ENCODE data around the gene COL8A1. TPM values are rescaled to one million over a fixed set of nuclear protein-coding genes. Genes with fewer than 3 reads are reported as not detected.
A peak's percentile ranks its signal among the peaks of the same experiment; 100 is the strongest.

COL8A1 gene
- total RNA-seq, 2 donors from 2014 or later = 0.42 to 1.9 TPM

DNA sequence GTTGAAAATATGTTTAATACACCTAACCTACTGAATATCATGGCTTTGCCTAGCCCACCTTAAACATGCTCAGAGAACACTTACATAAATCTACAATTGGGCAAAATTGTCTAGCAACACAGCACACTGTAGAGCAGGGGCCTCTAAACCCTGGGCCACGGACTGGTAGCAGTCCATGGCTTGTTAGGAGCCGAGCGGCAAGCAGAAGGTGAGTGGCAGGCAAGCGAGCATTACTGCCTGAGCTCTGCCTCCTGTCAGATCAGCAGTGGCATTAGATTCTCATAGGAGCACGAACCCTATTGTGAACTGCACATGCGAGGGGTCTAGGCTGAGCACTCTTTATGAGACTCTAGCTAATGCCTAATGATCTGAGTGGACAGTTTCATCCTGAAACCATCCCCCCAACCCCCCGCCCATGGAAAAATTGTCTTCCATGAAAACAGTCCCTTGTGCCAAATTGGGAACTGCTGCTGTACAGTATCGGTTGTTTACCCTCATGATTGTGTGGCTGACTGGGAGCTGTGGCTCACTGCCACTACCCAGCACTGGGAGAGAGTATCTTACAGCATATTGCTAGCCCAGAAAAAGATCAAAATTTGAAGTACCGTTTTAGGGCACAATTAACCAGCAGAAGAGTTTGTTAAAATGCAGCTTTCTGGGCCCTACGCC is 205.3 kb downstream of the COL8A1 start:
- no peaks in the 10 kb centered on the region for H3K9me3 ChIP-seq
- no peak overlapping the region for H3K4me3 ChIP-seq
- no peaks in the 10 kb centered on the region for H3K4me1 ChIP-seq
- no peaks in the 10 kb centered on the region for H3K36me3 ChIP-seq
- DNase-seq = no peak
- no peaks in the 10 kb centered on the region for H3K27me3 ChIP-seq
- intact Hi-C loops (cut with DNase I) = loop anchor here (2.0 to 10.0 kb wide), 2 partner anchors 121 to 411 kb away; no protein-coding TSS in a partner anchor
- H3K27ac ChIP-seq = peak overlapping the region; percentile 52
- TF ChIP-seq, protein P1, sequence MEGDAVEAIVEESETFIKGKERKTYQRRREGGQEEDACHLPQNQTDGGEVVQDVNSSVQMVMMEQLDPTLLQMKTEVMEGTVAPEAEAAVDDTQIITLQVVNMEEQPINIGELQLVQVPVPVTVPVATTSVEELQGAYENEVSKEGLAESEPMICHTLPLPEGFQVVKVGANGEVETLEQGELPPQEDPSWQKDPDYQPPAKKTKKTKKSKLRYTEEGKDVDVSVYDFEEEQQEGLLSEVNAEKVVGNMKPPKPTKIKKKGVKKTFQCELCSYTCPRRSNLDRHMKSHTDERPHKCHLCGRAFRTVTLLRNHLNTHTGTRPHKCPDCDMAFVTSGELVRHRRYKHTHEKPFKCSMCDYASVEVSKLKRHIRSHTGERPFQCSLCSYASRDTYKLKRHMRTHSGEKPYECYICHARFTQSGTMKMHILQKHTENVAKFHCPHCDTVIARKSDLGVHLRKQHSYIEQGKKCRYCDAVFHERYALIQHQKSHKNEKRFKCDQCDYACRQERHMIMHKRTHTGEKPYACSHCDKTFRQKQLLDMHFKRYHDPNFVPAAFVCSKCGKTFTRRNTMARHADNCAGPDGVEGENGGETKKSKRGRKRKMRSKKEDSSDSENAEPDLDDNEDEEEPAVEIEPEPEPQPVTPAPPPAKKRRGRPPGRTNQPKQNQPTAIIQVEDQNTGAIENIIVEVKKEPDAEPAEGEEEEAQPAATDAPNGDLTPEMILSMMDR (IDR thresholded peaks at IDR 0.05) = no peak
- no peak overlapping the region for H3K9ac ChIP-seq (ENCODE audit: low read depth in 2 of 2, low read length in 2 of 2)

DNA sequence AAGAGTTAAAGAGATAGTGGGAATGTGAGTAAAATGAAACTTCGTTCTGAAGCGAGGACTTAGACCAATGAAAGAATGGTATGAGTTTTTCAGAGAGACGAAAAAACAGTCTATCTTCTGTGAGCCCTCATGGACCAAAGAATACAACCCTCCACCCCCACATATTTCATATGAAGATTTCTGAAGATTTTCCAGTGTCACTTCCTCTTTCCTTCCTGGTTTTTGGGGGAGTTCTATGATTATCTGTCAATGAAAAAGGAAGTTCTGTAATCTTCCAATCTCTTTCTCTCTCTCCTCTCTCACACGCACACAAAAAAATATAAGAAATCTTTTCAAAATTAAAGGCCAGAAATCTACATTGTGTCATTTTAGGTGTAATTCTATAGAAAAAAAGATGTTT is 206.9 kb downstream of the COL8A1 start:
- Histone ChIP-seq H3K9ac (ENCODE audit: low read depth in 2 of 2, low read length in 2 of 2) (no peak overlapping the region), H3K27ac (peak overlapping the region; percentile 28), H3K9me3 (no peaks in the 10 kb centered on the region), H3K27me3 (no peaks in the 10 kb centered on the region), H3K4me3 (no peak overlapping the region), H3K36me3 (no peaks in the 10 kb centered on the region), H3K4me1 (no peaks in the 10 kb centered on the region)
- DNase-seq = no peak
- intact Hi-C loops (cut with DNase I) = loop anchor here (10.0 kb wide), 1 partner anchor 119 kb away; no protein-coding TSS in a partner anchor
- TF ChIP-seq, protein P1 (IDR thresholded peaks at IDR 0.05) = no peak

DNA sequence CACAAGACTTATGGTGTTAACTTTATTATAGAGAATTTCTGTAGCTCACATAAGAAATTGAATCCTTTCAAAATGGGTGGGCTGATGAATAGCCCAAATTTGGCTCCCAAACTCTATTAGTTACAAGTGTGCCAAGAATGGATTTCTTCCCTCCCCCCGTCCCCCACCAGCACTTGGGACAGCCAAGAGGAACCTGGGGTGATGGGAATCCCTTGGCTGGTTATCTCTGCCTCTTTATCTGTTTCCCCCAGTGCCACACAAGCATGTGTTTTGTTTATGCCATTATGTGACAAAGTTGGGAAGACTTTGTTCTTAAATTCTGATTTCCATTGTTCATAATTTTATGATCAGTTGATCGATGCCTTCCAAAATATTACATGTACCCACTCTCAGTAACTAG is 207.6 kb downstream of the COL8A1 start:
- no peaks in the 10 kb centered on the region for H3K36me3 ChIP-seq
- no peaks in the 10 kb centered on the region for H3K4me1 ChIP-seq
- H3K9ac ChIP-seq (ENCODE audit: low read depth in 2 of 2, low read length in 2 of 2) = no peak overlapping the region
- peak overlapping the region; percentile 48 for H3K27ac ChIP-seq
- H3K4me3 ChIP-seq = no peak overlapping the region
- TF ChIP-seq, protein P1 (IDR thresholded peaks at IDR 0.05) = no peak
- H3K27me3 ChIP-seq = no peaks in the 10 kb centered on the region
- no peaks in the 10 kb centered on the region for H3K9me3 ChIP-seq
- intact Hi-C loops (cut with DNase I) = loop anchor here (10.0 kb wide), 1 partner anchor 119 kb away; no protein-coding TSS in a partner anchor
- DNase-seq = no peak

DNA sequence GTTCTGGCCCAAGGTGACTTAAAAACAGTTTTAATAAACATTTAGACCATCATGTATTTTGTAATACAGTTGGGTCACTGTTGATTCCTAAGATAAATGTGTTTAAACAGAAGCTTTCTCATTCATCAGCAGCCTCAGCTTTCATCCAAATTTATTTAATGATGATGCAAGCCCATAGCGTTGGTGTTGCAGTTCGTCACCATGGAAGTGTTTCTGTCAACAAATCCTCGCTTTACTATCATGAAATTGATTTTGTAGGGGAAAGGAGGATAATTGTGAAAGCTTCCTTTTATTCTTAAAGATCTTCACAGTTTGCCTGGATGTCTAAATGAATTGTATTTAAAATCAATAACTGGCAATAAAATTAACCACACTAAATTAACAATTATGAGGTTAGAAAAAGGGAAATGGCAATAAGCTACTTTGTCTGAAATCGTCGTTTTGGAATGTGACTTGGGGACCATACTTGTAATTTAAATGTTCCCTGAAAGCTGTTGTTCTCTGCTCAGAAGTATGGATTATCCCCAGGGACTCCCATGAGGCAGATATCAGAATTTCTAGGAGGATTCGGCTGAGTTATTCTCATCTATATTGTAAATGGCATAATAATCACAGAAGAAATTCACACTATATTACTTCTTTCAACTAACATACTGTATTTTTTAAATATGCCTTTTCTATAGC is 208.2 kb downstream of the COL8A1 start:
- TF ChIP-seq, protein P1 (IDR thresholded peaks at IDR 0.05) = no peak
- H3K27ac ChIP-seq = peak overlapping the region; percentile 48
- intact Hi-C loops (cut with DNase I) = loop anchor here (10.0 kb wide), 1 partner anchor 118 kb away; no protein-coding TSS in a partner anchor
- no peak for DNase-seq
- no peak overlapping the region for H3K4me3 ChIP-seq
- no peak overlapping the region for H3K9ac ChIP-seq (ENCODE audit: low read depth in 2 of 2, low read length in 2 of 2)
- H3K36me3 ChIP-seq = no peaks in the 10 kb centered on the region
- H3K9me3 ChIP-seq = no peaks in the 10 kb centered on the region
- no peaks in the 10 kb centered on the region for H3K27me3 ChIP-seq
- no peaks in the 10 kb centered on the region for H3K4me1 ChIP-seq

DNA sequence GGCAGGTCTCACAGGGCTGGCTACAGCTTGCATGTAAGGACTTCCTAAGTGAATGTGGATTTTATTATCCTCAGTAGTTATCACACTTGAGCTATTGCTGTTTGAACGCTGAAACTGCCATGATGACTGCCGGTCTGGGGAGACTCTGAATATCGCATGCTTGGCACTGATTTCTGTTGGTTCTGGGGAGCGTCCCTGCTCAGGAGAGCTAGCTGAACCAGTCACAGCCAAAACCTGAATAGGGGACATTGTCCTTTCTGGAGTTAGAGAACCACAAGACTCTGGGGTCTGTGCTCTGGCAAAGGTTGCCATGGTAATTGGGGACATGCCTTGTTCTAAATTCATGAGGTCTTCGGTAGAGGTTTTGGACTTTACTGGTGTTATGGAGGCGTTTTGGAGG is 210.0 kb downstream of the COL8A1 start:
- no peaks in the 10 kb centered on the region for H3K9me3 ChIP-seq
- no peaks in the 10 kb centered on the region for H3K4me1 ChIP-seq
- TF ChIP-seq, protein P1 (IDR thresholded peaks at IDR 0.05) = no peak
- DNase-seq = no peak
- H3K36me3 ChIP-seq = no peaks in the 10 kb centered on the region
- no peak overlapping the region for H3K9ac ChIP-seq (ENCODE audit: low read depth in 2 of 2, low read length in 2 of 2)
- intact Hi-C loops (cut with DNase I) = loop anchor here (10.0 kb wide), 1 partner anchor 116 kb away; no protein-coding TSS in a partner anchor
- H3K27me3 ChIP-seq = no peaks in the 10 kb centered on the region
- H3K27ac ChIP-seq = no peak overlapping the region
- no peak overlapping the region for H3K4me3 ChIP-seq

Other genes starting within 250 kb of the COL8A1 start
- 10 to 100 TPM; 10.7 to 24.7 TPM for gene CMSS1, start 179.3 kb downstream of the COL8A1 start, total RNA-seq